Endometrium (tissue), 2 donors: ENCODE data around the gene SPHK2.
"Not testable (repeated sequence)": the region's sequence is repeated elsewhere in the genome, so short reads cannot be mapped to it uniquely, and the experiment has no call there.

Source experiments
- FAIRE-seq: peaks from 2 replicates; lab custom pipeline; 2012; peaks lifted over from hg19 to GRCh38; lab: Jason Lieb, UNC
- donor health status: control.
- donor health status: control.

The SPHK2 gene

DNA sequence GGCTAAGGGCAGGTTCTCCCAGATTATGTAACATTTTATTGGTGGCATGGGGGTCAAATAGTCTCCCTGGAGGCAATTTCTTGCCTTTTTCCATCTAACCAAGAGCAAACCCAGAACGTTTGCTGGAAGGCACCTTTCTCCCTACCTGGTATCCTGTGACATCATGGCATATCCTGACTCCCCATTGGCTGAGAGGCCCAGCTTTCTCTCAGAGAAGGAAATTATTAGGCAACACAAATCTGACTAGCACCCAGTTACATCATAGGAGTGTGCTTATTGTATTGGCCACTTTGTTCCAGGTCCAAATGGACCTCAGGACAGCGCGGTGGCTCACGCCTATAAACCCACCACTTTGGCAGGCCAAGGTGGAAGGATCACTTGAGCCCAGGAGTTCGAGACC, 40.5 kb downstream of the SPHK2 start:
- FAIRE-seq: no peak

DNA sequence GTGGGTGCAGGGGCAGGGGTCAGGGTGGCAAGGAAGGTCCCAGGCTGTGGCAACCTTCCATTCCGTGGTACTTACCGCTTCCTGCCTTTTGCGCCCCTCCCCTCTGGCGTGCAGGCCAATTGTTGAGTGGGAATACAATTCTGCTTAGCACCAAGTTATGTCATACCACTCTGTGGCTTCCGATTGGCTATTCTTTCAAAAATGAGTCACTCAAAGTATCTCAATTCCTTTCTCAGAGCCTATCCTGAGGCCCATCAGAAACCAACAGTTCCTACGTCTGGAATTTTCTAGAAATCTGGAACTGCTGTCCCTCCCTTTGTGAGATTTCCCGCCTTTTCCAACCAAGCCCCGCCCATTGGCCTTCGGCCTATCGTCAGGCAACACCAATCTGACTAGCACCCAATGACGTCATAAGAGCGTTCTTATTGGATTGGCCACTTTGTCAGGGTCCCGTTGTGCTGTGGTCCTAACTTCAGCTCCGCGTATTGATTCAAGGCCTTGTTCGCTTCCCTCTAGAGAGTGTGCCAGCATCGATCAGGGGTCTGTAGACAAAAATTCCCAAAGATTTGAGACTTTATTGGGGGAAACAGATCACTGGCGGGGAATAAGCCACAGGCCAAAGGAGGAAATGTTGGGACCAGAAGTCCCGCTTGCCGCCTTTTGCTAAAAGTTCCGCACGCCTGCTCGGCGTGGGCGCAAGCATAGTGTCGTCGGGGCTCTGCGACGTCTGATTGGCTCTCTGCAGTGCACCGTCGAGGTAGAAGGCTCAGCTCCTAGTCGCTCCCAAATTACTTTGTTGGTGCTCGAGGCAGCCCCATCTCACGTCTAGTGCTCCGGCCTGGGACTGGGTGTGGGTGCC, 41.8 kb downstream of the SPHK2 start:
- peak; percentile 93 for FAIRE-seq

DNA sequence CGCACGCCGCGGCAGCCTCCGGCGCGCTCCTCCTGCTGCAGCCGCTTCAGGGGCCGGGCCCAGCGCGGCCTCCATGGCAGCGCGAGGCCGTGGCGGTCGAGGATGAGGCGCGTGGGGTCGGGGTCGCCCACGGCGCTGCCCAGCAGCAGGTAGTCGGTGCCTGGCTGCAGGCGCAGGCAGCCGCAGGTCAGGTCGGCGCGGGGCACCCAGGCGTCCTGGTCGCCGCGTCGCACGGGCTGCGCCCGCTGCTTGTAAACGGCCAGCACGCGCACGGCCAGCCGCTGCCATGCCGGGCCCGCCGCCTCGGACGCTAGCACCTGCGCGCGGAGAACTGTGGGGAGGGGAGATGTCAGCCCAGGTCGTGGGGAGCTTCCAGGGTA, 42.4 kb downstream of the SPHK2 start:
- FAIRE-seq: no peak

DNA sequence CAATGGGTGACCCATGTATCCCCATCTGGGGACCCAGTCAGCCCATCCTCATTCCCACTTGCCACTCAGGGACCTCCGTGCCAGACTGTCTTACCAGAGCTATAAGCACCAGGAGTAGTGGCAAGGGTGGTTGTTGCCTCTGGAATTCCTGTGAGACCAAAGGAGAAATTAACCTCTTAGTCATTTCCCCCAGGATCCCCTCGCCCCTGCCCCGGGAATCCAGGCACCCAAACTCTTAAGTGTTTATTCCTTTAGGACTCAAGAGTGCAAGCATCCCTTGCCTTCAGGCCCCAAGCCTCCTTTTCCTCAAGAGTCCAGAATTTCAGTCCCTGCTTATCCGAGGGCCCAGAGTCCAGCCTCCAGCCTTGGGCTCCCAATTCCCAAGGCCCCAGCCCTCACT, 44.4 kb downstream of the SPHK2 start:
- FAIRE-seq: no peak

DNA sequence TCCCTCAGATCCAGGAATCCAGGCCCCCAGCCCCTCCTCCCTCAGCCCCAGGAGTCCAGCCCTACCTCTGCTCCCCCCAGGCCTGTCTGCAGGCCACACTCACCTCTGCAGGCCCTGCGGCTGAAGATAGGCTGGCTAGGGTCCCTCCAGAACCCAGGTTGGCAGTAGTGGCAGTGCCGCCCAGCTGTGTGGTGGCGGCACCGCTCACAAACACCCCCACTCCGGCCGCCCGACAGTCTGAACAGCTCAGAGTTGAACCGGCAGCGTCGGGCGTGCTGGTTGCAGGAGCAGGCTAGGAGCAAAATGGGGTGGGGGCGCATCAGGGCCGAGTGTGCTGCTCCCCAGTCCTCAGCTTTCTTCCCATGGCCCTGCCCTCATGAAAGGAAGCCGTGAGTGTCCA, 45.2 kb downstream of the SPHK2 start:
- no peak for FAIRE-seq

DNA sequence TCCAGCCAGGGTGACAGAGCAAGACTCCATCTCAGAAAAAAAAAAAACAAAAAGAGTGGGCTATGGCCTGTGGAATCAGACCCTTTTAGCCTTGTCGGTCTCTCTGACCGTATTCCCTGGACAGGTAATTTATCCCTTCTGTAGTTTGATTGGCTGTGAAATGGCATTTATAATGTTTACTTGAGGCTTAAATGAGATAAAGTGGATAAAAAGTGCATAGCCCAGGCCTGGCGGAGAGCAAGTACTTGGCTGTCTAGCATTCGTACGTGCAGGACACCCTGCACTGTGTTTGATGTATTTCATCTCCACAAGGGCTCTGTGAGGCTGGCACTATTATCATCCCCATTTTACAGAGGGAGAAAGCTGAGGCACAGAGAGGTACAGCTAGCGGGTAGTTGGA, 46.5 kb downstream of the SPHK2 start:
- FAIRE-seq: no peak

DNA sequence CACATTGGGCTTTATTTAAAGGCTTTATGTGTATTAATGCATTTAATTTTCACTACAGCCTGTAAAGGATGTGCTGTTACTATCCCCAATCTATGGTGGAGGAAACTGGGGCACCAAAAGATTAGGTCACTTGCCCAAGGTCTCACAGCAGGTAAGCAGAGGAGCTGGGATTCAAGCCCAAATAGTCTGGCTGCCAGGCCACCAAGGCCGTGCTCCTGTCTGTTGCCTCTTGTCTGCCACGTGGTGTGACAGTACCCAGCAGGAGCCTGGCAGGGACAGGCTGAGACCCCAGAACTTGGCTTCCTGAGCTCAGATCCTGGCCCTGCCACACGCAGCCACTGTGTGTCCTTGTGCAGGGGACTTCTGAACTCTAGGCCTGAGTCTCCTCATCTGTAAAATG, 49.0 kb downstream of the SPHK2 start:
- no peak for FAIRE-seq

DNA sequence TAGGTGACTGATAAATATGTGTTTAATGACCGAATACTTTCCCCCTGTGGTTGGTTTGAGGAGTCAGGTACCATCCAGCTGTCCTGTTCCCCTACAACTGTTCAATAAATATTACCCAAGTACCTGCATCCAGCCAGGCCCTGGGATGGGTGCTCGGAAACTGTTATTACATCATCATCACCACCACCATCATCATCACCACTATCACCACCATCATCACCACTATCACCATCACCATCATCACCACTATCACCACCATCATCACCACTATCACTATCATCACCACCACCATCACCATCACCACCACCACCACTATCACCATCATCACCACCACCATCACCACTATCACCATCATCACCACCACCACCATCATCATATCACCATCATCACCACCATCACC, 49.5 kb downstream of the SPHK2 start:
- FAIRE-seq: no peak

DNA sequence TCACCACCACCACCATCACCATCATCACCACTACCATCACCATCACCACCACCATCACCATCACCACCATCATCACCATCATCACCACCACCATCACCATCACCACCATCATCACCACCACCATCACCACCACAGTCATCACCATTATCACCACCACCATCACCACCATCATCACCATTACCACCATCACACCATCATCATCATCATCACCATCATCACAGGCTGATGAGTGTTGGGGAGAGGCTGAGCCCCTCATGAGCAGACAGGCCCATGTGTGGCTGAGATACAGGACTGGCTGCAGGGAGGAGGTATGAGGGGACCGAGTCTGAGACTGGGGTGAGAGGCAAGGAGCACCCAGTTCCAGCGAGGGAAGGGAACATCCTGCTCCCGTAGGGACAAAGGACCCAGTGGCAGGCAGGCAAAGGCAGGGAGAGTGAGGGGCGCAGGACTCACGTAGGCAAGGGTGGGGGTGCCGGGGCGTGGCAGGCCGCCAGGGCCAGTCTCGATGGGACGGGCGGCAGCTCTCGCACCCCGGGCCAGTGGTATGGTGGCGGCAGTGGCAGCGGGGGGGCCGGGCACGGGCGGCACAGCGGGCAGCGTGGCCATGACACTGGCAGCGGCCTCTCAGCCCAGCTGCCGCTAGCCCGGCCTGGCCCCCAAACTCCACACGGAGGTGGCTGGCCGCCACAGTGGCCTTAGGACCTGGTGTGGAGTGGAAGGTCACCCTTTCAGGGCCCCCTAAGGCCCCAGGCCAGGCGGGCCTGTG, 50.8 kb downstream of the SPHK2 start:
- FAIRE-seq: no peak

DNA sequence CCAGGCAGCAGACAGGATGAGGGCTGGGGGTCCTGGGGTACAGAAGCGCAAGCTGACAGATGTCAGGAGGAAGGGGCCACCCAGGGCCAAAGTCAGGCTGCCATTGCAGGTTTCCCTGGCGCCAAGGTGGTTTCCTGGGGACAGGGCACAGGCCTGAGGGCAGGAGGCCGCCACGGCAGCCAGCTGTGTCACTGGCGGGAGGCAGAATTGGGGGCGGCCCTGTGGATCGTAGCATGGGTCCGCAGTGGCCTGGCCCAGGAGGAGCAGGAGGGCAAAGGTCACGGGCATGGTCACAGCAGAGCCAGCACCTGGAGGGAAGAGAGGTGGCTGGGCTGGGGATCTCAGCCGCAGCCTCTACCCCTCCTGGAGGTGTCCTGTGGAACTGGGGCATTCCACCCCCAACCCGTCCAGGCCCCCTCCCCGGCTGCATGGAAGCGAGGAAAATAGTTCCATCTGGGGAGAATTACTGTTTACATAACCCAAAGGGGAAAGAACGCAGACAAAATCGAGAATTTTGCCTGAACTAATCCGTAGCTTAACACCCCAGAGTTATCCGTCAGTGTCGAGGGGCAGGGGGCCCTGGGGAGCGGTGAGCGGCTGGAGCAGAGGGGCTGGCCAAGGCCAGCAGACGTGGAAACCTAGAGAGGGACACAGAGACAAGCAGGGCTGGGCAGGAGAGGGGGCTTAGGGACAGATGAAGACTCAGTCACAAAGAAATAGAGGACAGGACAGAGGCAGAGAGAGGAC, 51.6 kb downstream of the SPHK2 start:
- FAIRE-seq: no peak

DNA sequence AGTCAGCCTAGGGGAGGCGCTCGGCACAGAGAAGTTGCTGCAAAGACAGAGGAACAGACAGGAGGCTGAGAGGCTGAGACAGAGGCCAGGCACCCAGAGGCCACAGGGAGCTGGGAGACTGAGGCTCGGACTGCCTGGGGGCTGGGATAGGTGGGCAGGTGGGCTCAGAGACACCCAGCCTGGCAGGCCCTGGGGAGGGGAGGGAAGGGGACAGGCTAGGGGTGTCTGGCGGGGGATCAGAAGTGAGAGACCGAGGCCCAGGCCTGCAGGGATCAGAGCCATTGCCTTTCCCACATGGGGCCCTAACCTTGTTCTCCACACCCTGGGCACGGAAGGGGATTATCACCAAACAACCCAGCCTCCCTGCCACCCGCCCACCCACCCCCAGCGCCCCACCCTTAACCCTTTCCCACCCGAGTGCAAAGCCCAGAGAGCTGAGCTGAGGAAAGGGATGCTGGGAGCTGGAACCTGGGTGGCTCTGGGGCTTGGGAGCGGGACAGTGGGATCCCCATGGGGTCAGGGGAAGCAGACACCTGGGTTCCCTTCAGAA, 52.2 kb downstream of the SPHK2 start:
- FAIRE-seq: no peak

DNA sequence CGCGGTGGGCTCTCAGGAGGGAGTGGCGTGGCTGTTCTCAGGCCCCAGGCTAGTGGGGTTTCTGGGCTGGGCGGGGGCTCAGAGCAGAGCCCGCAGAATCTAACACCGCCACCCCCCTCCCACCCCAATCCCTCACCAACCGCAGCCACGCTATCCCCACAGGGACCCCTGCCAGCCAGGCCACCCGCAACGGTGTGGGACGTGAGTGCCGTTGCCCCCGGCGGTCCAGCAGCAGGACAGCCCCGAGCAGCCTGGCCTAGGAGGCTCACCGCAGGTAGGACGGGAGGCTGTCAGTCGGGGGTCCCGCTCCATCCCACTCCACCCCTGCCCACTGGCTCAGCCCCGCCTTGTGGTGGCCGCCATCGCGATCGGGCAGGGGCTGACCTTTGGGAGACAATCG, 53.7 kb downstream of the SPHK2 start, which contains the start of gene NTN5:
NTN5 (minus strand) TSS at position 24 of the 400 bp plus-strand sequence. CDS start 2,031 bp downstream, outside the sequence.
- FAIRE-seq: no peak

DNA sequence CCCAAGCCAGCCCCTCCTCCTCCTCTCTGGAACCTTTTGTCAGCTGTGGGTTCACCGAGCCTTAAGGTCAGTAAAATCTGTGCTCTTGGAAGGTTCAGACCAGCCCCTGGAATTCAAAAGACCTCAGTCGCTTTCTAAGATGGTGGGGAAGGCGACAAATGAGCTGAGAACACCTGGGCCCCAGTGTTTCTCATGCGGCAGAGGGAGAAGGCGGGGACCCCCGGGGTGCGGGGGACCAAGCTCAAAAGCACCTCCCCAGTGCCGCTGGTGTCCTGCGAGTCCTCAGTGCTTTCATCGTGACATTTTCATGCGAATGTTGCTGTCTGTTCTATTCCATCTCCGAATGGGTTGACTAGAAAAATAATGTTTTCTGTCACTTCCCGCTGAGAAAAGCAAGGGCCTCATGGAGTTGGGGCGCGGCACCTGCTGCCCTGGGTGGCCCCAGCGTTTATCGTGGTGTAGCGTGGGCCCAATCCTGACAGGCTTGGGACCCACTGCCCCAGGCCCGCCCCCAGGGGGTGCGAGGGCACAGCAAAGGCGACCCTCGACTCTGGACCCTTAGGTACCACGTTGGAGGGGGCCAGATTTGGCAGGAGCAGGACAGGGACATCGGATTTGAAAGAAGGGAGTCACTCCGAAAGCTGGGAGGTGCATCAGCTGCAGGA, 54.3 kb downstream of the SPHK2 start:
- FAIRE-seq: no peak

DNA sequence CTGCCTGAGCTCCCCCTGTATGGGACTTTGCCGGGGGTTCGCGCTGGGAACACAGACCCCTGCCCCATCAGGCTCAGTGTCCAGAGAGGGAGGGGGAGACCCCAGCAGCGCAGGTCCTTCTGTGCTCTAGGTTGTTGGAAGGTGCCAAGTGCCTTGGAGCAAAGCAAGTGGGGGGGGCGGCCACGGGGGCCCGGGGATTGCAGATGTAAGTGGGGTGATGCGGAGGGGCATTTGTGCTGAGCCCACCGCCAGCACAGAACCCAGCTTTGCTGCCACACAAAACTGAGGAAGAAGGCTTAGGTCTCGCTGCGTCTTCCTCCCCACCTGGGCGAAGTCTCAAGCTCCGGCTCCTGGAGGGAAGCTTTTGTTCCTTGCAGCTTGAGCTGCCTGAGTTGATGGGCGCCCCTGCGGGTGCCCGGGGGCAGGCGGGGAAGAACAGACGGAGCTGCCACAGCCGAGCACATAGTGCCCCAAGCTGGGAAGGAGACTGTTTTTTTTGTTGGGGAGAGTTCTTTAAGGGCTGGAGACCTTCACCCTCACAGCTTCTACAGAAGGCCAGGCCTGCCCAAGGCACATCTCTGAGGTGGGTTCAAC, 55.0 kb downstream of the SPHK2 start:
- FAIRE-seq: no peak

DNA sequence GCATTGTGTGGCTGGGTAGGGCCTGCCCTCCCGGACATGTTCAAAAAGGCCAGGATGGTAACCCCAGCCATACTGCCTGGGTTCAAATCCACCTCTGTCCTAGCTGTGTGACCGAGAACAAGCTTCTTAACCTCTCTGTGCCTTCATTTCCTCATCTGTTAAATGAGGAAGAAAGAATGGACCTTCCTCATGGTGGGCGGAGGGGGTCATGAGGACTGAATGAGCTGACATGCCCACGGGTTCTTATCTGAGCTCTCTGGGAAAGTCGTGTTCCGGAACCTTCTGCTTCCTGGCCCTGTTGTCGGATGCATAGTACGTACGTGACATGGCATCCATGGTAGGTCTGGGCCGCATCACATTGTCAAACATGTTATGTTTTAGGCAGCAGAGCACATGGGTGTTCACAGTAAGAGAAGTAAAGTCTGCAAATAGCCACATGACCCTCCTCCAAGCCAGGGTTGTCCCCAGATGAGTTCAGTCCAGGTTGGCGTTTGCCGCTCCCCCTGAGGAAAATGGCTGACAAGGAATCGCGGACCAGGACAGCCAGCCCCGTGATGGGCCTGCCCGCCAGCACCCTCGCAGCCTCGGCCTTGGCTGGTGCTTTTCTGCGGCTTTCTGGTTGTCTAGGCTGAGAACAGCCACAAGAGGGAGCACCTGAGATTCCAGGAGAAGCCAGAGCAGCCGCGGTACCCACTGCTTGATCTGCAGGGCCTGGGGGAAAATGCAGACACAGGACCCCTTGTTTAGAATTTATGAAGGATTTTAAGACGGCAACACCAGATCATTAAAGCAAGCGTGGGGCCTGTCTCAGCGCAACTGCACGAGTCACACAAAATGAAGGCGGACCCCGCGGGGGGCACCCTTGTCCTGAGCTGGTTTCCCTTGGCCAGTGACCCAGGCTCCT, 55.9 kb downstream of the SPHK2 start:
- peak; percentile 18 for FAIRE-seq

DNA sequence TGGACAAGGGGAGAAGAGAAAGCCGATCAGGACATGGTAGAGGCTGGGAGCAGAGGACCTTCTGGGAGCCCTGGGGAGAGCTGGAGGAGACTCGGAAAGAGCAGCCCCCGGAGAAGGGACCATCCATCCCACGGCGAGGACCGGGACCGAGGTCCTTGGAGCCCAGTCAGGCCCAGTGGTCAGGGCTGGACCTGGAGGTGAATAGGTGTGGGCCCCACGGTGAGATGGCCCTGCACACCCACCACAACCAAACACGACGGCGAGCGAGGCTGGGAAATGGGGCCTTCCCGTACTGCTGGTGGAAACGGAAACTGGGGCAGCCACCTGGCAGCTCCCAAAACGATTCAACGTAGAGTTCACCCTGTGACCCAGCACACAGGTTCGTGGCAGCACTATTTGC, 57.2 kb downstream of the SPHK2 start:
- FAIRE-seq: no peak

DNA sequence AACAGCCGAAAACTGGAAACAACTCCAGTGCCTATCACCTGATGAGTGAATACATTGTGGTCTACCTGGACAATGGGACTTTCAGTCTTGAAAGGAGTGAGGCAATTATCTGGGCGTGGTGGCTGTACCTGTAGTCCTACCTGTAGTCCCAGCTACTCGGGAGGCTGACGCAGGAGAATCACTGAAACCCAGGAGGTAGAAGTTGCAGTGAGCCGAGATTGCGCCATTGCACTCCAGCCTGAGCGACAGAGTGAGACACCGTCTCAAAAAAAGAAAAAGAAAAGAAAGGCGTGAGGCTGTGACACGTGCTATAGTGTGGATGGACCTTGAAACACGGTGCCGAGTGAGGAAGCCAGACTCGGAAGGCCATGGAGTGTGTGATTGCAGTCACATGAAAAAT, 57.6 kb downstream of the SPHK2 start:
- FAIRE-seq: no peak

DNA sequence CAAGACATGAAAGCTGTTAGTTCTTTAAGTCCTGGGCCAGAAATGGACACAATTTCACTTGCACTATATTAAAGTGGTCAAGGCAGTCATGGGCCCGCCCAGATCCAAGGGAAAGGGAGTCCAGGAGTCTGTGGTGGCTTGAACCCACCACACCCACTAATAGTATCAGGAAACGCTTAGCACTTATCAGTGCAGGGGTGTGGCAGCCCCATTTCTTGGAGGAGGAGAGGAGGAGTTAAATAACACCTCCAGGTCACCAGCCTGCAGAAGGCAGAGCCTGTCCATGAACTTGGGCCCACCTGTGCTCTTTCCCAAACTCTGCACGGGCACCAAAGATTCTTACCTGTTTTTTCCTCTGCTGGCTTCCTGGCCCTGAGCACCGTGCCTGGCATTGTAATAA, 58.9 kb downstream of the SPHK2 start:
- no peak for FAIRE-seq

DNA sequence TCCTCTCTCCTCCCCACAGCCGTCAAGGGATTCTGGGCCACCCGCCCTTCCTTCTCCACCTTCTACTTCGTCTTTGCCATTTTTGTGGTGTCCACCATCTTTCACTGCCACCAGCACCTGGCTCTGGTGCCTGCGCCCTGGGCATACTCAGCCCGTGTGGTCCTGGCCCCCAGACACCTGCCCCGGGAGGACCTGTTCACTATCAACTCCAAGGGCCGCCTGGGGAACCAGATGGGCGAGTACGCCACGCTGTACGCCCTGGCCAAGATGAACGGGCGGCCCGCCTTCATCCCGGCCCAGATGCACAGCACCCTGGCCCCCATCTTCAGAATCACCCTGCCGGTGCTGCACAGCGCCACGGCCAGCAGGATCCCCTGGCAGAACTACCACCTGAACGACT, 60.7 kb downstream of the SPHK2 start:
- FAIRE-seq: not testable (repeated sequence)
